DMS53 treated with DMSO at 0.1 percent for 48 hours (cell line): ENCODE data around the gene RBM38.
"Not testable (repeated sequence)": the region's sequence is repeated elsewhere in the genome, so short reads cannot be mapped to it uniquely, and the experiment has no call there.

Experiments used
- DNase-seq: peaks from one replicate; lab custom pipeline; 2025; ENCODE audit not compliant: unreplicated experiment; lab: John Stamatoyannopoulos, UW

RBM38 gene

DNA sequence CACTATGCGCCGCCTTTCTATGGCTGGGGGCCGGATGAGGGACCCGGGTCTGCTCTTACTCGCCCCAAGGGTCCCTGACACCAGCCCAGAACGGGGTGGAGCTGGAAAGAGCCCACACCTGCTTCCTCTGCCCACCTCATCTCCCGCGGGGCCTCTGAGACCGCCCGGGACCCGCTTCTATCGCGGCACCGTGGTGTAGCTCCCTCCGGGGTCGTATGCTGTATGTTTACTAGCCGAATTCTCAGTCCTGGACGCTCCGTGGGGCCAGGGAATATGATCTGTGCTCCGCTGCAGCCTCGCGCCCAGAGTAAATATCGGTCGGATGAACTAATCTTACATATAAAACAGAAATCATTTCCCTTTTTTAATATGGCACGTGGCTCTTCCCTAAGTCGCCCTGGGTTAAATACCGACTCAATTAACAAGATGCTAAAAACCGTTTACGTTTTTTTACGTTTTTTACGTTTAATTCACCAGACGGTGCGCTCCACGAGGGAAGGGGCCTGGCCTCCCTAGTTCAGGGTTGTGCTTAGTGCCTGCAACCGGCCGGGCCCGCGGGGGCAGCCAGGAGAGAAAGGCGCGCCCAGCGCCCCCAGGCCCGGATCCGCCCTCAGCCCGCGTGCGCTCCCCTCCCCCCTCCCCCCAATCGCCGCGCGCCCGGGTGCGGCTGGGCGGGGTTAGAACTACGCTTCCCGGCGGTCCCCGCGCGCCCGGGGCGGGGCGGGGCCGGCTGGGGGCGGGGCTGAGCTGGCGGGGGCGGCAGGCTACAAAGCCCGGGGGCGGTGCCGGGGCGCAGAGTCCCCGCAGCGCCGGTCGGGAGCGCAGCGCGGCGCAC is at the start of gene RBM38:
RBM38 (plus strand) TSS at position 793 of the 835 bp plus-strand sequence. CDS start 186 bp downstream, outside the sequence.
- peak; percentile 62 for DNase-seq

DNA sequence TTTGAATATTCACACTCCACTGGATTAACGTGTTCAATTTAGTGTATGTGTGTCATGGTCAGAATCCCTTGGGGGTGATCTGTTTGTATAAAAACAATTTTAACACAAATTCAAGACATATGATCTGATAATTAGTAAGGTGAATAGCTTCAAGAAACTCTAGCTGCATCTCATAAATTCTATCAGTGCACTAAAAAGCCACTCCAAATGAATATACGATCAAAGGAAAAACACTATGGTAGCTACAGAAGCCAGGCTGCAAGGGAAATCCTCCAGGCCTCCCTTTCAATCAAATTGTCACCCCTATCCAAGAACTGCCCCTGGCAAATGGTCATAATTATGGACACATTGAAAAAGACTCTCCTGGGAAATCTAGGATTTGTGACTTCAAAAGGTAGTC is 49.5 kb upstream of the RBM38 start:
- DNase-seq = no peak

DNA sequence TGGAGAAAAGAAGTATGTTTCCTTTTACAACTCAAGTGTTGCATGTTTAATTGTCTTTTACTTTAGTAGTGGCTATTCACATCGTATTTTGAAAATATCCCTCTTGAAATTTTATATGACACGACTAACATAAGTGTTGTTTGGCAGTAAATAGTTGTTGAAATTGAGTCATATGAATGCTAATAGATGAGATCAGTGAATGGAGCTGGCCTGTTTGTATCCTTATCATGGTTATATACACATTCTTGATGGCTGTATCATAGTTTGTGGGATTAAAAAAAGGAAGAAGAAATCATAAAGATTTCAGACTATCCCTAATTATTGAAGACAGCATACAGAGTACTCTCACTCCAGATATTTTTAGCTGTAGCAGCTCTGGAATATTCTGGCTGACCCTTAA is 48.4 kb upstream of the RBM38 start:
- DNase-seq = no peak

DNA sequence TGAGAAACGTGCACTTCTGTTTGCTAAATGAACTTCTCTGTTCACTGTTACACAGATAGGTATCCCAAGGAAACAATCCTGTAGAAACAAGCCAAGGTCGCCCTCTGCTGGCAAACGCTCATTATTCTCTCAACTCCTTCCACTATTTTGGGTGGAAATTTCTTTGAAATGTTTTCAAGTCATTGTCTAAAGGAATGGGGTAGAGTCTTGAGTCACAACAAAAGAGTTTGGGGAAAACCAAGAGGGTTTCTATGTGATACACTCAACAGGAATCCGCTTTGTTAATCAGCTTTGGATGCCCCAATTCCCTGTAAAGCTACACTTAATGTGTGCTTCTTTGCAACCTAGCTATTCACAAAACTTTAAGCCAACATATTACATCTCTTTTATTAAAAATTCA is 44.7 kb upstream of the RBM38 start:
- peak; percentile 37 for DNase-seq

DNA sequence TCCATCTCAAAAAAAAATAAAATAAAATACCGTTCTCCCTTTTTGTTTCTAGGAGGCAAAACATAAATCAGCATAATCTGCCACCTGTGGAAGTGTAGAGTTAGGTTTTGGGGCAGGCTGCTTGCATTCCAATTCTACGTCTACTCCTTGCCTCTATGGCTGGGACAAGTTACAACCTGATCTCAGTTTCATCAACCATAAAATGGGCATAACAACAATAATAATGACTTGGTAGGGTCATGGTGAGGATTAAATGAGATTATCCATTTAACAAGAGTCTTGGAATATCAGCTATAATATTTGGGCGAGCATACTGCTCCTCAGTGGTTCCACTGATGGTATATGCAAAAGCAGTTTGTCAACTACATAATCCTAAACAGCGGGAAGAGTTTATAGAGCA is 43.8 kb upstream of the RBM38 start:
- no peak for DNase-seq

DNA sequence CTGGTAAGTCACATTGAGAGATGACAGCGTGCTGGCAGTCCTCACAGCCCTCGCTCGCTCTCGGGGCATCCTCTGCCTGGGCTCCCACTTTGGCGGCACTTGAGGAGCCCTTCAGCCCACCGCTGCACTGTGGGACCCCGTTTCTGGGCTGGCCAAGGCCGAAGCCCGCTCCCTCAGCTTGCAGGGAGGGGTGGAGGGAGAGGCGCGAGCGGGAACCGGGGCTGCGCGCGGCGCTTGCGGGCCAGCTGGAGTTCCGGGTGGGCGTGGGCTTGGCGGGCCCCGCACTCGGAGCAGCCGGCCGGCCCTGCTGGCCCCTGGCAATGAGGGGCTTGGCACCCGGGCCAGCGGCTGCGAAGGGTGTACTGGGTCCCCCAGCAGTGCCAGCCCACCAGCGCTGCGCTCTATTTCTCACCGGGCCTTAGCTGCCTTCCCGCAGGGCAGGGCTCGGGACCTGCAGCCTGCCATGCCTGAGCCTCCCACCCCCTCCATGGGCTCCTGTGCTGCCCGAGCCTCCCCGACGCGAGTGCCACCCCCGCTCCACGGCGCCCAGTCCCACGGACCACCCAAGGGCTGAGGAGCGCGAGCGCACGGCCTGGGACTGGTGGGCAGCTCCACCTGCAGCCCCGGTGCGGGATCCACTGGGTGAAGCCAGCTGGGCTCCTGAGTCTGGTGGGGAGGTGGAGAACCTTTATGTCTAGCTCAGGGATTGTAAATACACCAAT is 42.8 kb upstream of the RBM38 start:
- not testable (repeated sequence) for DNase-seq

DNA sequence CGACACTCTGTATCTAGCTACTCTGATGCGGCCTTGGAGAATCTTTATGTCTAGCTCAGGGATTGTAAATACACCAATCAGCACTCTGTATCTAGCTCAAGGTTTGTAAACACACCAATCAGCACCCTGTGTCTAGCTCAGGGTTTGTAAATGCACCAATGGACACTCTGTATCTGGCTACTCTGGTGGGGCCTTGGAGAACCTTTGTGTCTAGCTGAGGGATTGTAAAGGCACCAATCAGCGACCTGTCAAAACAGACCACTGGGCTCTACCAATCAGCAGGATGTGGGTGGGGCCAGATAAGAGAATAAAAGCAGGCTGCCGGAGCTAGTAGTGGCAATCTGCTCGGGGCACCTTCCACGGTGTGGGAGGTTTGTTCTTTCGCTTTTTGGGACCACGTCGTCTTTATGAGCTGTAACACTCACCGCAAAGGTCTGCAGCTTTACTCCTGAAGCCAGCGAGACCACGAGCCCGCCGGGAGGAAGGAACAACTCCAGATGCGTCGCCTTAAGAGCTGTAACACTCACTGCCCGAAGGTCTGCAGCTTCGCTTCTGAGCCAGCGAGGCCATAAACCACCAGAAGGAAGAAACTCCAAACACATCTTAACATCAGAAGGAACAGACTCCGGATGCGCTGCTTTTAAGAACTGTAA is 42.1 kb upstream of the RBM38 start:
- not testable (repeated sequence) for DNase-seq

DNA sequence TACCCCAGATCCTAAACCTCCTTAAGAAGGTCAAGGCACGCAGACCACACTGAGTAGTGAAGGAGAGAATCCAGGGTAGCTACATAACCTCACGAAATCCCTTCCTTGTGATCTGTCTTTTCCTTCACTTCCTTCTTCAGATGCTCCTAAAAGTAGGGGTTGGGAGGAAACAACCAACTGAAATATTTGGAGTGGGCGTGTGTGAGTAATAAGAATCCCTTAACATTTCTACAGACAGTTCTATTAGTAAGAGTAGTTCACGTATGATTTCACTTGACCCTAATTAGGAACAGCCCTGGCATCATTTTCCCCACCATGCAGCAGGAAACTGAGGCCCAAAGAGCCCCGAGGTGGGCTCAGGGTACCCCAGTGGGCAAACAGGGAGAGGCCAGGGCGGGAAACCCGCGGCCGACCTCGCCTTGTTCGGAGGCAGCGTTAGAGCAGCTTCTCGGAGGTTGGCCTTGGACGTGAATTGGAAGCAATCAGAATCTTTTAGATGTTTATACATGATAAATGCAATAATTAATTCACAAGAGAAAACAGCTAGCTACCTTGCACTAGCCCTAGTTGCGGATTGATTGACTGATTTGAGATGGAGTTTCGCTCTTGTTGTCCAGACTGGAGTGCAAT is 41.0 kb upstream of the RBM38 start:
- DNase-seq = no peak

DNA sequence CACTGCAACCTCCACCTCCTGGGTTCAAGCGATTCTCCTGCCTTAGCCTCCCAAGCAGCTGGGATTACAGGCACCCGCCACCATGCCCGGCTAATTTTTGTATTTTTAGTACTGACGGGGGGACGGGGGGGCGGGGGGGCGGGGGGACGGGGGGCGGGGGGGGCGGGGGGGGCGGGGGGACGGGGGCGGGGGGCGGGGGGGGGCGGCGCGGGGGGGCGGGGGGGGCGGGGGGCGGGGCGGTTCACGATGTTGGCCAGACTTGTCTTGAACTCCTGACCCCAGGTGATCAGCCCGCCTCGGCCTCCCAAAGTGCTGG is 40.5 kb upstream of the RBM38 start:
- DNase-seq = not testable (repeated sequence)

DNA sequence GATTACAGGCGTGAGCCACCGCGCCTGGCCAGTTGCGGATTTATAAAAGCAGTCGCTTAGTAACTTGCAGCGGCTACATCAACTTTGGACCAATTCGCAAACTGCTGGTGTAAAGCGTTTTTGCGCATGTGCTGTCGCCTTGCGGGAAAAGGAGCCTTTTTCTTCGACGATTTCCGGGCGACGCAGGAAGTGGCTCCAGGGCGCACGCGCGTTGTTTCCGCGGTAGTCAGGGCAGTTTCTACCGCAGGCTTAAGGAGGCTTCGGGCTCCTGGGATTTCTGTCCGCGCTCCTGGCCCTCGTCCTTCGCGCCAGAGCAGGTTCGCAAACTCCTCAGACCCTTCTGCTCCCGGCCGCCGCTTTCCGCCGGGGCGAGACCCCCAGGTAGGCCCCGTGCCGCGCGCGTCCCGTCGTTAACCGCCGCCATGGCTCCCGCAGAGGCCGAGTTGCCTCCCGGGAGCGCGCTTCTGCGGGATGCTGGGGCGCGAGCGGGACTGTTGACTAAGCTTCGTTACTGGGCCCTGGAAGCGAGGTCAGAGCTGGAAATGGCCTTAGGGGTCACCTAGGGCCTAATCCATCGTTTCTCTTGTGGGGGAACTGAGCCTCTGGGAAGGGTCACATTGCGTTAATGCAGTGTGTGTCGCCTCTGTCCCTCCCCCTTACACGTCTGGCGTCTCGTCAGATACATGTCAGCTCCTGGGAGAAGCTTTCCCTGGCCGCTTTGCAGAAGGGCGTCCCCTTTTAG is 40.0 kb upstream of the RBM38 start, which contains the start of gene RAE1:
RAE1 (plus strand) TSS at position 214 of the 742 bp plus-strand sequence. CDS start 2,784 bp downstream, outside the sequence.
- DNase-seq = peak; percentile 85

DNA sequence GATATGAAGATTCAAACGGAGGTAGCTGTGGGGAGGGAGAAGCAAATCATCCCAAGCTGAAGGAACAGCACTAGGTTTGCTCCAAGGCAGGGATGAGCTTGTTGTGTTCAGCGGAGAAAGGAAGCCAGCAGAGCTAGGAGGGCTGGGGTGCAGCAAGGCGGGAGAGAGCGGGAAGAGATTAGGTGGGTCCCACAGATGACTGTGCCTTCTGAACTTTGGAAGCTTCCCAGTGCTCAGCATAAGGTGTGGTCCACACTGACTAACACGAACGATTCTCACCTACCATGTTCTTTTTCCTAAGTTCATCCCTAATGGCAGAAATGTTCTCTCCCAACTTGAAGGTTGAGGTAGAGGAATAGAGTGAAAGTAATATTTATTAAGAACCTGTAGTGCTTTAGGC is 38.9 kb upstream of the RBM38 start:
- DNase-seq = no peak

DNA sequence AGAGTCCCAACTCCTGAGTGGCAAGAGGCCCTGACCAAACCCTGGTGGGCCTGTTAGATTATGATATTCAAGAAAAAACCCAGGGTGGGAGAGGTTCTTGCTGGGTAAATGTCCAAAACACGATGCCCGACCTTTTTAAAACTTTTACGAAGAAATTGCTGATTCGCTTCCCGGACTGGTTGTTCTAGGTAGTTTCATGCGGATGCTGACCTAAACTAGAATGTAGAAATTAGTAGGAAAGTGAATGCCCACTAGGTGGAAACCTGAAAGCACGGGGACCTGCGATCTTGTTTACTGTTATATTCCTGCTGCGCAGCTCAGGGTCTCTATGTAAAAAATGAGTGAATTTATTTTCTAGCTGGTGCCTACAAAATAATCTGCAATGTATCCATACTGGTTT is 37.8 kb upstream of the RBM38 start:
- DNase-seq = no peak

DNA sequence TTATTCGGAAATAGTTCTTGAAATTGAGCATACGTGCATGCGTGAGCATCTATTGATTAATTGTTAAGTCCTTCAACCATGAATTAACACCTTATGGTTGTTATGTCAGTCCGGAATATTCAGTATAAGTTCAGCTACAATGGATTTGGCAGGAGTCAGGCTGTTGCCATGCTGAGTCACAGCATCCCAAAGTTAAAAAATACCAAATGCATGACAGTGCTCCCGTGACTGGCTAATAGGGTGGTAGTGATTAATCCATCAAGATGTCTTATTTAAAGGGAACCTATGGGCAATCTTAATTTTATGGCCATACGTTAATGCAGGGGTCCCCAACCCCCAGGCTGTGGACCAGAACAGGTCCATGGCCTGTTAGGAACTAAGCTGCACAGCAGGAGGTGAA is 29.7 kb upstream of the RBM38 start:
- DNase-seq = no peak

DNA sequence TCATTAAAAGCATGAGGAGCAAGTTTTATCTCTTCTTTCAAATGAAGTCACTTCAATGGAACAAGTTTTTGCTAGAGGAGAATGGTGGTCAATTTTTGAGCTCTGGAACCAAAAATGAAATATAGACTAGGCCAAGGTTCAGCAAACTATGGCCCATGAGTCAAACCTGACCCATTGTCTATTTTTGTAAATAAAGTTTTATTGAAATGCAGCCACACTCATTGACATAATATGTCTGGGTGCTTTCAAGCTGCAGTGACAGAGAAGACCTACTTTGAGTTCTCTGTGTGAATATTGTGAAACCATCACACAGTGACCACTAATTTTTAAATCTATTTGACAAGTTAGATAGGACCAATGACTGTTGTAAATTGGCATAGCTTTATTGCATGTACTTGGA is 26.7 kb upstream of the RBM38 start:
- no peak for DNase-seq

DNA sequence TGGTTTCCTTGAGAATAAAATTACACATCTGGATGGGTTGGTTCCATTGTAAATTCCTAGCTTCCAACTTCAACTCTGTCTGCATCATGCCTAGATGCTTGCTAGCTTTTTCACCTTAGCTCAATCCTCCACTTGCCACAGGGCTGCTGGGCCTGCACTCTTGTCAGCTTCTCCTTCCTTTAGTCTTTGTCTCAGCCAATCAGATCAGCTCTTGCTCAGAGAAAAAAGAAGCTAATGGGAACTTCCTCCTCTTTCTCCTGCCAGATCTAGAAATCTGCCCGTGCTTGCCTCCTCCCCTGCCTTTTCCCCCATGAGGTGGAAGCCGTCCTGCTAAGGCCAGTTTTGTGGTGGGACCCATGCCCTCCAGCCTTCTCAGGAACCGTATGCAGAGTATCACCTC is 21.6 kb upstream of the RBM38 start:
- no peak for DNase-seq

DNA sequence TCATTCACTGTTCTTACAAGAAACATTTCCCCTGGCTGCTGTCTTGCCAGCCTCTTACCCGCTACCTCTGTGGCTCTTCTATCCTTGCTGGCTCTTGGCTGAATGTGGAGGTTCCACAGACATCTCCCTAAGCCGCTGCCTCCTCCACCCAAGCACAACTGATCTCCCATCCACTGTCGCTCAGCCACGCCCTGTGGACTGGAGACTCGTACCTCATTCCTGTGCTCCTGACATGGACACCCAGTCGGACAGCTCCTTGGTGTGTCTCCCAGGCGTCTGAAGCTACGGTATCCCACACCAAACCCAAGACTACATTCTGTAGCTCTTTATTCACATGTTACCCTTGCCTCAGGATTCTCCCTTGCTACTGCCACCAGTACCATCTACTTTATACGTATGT is 20.9 kb upstream of the RBM38 start:
- DNase-seq = no peak

DNA sequence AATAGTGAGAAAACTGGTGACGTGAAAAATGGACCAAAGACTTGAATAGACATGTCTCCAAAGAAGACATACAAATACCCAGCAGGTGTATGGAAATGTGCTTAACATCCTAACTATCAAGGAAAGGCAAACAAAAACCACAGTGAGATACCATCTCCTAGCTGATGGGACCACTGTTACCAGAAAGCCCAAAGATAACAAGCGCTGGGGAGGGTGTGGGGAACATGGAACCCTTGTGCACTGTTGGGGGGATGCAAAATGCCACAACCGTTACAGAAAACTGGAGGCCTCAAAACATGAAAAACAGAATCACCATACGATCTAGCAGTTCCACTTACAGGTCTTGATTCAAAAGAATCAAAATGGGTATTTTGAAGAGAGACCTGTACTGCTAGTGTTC is 19.8 kb upstream of the RBM38 start:
- no peak for DNase-seq

DNA sequence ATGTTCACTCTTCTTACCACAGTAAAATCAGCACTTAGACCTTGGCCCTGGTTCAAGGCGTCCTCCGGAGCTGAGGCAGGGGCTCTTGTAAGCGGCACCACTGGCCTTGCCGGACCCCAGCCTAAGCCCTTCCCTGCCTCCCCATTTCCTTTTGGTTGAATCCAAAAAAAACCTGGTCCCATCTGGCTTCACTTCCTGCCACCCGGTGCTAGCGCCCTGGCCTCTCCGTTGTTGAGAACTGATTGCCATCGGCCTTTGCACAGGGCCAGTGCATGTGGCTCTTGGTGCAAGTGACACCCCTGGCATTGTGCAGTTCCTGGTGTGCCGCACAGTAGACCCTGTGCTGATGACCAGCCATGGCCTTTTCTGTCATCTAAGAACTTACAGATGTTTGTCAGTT is 19.0 kb upstream of the RBM38 start:
- DNase-seq = no peak

DNA sequence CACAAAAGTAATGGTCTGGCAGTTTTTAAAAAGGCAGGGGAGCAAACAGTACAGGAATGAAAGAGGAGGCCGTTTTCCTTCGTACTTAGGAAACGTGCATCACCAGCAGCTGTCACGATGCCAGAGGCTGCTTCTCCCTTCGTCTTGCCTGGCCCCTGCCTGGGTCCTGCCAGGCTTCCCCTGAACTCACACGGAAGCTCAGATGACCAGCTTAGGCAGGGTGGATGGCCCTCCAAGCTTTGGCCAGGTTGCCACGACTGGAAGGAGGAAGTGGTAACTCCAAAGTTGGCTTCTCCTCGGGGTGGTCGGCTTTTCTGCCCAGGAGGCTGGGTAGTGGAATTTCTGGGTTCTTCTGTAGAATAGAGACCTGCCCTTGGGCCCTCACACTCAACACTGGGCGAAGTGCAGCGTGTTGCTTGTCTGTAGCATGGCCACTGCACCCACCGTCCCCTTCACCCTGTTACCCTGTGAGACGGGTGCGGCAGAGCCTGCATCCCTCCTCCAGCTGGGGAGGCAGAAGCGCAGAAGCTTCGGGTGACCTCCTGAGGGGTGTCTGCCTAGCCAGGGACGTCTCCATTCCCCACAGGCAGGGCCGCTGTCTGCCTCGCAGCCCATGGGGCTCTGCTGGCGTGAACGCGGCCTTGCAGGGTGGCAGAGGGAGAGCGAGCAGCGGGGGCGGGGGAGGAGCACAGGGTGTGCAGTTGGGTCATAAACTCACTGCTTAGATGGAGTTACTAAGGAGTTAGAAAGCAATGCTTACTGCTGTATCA is 18.4 kb upstream of the RBM38 start:
- no peak for DNase-seq

DNA sequence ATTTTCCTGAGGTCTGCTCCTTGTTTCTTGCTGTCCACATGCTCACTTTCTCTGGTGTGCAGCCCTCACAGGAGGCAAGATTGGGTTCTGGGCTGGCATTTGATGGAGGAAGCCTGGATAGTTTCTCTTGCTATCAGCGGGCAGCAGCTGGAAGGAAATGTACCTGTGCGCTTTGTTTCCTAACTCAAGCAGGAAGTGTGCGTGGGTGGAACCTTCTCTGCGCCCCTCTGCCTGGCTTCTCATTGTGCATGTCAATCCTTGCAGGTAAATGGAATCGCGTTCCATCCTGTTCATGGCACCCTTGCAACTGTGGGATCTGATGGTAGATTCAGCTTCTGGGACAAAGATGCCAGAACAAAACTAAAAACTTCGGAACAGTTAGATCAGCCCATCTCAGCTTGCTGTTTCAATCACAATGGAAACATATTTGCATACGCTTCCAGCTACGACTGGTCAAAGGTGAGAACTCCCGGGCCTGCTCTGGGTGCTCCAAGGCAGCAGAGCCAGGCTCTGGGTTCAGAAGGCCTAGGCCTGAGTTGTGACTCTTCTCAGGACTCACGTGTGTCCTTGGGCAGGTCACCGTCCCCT is 16.8 kb upstream of the RBM38 start:
- DNase-seq = no peak
